GM19025 (cell line): Measurements from ENCODE around the gene GRID2.

Source experiments
- ATAC-seq: cut with Tn5 transposase; IDR thresholded peaks from one replicate; pipeline ENCODE4 v1.9.1; 2021; ENCODE audit warnings: mild to moderate bottlenecking, low read depth, moderate library complexity; ENCODE audit not compliant: unreplicated experiment

The GRID2 gene

DNA sequence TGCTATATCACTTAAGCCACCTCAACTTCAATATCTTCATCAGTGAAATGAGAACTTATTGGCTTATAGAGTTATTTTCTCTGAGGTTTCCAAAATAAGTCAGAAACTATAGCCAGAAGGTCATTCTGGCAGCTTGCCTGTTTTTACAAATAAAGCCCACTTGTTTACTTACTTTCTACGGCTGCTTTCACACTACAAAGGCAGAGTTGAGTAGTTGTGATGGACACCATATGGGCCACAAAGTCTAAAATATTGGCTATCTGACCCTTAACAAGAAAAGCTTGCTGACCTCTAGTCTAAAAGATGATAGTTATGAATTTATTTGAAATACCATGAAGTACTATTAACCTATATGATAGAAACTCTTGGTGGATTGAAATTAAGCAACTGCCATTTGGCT, 1457.5 kb downstream of the GRID2 start:
- no peak for ATAC-seq

DNA sequence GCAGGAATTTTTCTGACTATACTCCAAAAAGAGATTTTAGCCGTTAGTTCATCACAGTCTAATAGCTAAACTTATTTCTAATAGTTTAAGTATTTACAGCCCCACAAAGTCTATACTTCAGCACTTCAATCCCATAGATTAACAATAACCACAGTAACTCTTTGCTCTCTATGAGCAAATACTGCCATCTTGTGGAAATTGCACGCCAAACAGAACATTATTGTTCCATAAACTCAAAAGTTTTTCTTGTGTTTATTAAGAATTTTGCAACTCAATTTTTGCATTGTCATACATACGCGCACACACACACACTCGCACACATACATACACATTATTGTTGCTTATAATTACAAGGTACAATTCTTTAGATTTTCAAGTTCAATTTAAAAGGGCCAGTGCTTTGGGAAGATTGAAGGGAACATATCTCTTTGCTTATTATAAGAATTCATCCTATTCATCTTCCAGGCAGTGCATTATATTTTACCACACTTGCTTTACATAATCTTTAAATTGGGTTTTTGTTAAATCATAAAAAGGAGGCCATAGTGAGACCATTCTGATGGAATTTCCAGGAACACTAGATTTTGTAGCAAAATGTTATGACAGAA, 1461.0 kb downstream of the GRID2 start:
- ATAC-seq = peak; percentile 63

DNA sequence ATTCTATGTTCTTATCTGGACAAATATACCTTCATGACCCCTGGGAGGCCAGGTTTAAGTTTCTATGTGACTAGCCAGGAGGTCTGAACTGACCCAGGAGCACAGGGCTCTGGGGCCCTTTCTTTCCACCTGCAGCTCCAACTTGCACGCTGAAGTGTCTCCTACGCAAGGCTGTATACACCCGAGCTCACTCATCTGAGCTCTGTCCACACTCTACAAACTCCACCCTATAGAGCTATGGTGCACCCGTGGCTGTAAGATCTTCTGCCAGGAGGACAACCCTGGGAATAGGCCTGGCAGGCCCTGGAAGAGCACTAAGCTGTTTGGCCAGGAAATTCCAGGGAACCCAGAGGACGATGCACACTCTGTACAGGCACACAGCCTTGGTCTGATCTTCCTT, 1464.2 kb downstream of the GRID2 start:
- ATAC-seq = no peak

DNA sequence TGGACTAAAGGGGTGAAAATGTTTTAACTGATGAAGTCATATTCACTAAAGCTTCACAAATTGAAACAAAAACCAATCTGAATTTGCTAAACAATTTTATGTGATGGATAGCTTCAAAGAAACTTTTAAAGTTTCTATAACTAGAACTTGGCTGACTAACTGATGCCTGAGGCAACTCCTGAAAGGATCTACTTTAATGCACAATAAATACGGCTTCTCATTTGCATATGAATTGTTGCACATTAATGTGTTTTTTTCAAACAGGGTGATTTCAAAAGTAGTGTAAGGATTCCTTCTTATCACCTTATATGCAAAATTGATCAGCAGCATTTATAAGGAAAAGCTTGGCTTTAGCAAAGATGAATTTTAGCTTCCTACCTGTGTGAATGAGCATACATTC, 1466.4 kb downstream of the GRID2 start:
- no peak for ATAC-seq

DNA sequence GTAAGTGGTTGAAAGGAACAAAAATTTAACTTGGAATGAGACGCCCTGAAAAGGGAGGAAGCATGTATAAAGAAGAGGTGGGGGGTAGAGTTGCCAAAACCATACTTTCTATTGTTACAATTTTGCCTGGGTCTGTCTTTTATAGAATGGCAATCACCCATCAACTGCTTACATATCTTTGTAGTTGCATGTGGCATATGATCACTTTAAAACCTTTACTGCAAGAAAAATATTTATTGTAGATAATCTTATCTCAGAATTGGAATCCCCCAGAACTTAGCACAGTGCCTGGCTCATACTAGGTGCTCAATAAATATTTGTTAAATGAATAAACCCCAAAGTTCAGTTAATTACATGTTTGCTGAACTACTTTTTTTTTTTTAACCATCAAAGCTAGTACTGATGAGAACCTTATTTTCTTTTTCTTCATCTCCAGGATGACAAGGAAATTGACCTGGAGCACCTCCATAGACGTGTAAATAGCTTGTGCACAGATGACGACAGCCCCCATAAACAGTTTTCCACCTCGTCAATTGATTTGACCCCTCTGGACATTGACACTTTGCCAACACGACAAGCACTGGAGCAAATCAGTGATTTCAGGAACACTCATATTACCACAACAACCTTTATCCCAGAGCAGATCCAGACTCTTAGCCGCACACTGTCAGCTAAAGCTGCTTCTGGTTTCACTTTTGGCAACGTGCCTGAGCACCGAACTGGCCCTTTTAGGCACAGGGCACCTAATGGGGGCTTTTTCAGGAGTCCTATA, 1468.1 kb downstream of the GRID2 start:
- ATAC-seq = no peak

DNA sequence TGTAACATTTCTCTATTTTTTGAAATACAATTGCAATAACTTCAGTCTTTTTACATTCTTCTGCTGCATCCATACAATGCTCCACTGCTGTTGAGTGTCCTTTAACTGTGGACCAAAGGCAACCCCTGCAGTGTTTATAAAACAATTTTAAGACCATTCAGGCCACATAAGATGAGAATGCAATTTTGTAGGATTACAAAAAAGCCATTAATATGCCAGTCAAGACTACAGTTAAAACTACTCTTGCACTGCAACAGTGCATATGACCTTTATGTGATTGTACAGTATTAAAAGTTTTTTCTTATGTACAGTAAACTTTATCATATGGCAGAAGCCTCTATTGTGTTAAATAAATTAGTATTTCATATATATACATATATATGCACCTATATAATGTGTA, 1469.1 kb downstream of the GRID2 start:
- ATAC-seq = no peak

DNA sequence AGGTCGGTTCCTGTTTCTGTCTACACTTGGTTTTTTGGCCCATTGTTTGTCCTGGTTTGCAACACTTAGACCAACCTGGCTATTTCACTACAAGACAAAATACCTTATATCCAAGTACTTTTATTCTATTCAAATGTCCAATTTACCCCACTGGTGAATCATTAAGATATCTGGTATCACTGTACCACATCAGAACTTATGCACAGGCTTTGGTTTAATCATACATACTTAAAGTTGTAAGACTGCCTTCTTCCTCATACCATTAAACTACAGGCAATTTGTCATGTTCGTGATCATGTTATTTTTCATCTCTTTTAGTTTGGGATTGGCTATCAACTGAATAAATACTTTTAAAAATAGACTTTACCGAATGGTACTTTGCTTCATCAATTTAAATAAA, 1471.8 kb downstream of the GRID2 start:
- no peak for ATAC-seq

DNA sequence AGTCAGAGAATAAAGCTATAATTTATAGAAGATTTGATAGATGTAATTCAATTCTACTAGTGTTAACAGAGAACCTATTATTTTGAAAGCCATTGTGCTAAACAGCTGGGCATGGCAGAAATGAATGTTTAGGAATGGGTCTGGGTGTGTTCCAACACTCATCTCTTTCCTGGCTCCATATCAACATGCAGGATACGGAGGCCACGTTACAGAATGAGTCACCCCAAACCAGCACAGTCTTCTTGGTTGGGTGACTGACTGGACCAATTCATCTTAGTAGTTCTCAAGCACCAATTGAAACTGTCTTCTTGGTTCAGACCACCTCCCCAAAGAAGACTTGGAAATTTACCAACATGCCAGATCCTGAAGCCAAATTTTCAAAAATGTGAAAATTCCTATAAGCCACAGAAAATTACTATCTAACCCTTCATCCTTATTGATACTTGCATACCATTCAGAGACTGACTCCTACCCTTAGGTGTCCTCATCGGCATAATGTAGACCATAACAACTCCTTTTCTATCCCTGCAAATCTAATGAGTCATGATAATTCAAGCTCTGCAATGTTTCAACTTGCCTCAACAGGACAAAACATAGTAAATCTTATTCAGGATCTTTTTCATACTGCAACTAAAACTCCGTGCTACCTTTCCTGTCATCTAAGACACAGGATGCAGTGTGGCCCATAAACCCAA, 1472.8 kb downstream of the GRID2 start:
- ATAC-seq = no peak

DNA sequence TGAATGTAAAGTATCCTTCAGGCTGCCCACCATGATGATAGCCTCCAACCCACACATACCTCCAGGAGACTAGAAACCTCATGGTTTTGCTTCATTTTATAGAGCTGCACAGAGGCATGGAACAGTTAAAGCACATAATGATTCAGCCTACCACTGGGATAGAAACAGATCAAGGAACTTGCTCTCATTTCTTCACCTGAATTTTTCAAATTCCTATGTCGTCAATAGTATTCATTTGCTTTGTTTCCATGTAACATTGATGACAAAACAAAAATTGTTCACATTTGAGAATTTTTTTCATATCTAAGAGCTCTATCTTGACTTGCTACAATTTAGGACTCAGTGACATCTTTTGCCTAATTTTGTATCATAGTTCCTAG, 1473.3 kb downstream of the GRID2 start:
- ATAC-seq = no peak

DNA sequence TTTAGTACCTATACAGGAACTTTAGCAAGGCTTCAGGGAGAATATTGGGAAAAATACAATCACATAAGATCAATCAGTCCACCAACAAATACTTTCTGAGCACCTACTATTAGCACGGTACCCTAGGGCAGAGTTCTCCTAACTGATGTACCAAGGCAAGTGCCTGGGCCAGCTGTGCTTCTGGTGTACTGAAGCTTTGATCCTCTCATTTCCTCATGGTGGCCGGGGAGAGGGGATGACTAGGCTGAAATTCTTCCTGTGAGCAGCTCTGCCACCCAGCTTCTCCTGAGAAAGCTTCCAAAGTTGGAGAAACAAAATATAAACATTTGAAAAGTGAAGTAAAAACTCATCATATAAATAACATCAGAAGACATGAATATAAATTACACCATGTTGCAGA, 1475.5 kb downstream of the GRID2 start:
- no peak for ATAC-seq

DNA sequence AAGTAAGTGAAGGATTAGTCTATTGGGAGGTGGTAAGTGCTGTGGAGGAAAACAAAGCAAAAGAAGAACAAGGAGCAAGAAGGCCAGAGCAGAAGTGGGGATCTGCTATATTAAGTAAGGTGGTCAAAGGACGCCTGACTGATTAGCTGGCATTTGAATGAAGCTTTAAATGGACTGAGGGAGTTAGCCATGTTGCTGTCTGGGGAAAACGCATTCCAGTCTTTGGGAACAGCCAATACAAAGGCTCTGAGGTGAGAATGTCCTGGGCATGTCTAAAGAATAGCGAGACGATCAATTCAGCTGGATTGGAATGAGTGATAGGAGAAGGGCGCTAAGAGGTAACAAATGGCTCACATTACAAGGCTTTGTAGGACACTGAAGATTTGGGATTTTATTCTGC, 1476.3 kb downstream of the GRID2 start:
- ATAC-seq = no peak

DNA sequence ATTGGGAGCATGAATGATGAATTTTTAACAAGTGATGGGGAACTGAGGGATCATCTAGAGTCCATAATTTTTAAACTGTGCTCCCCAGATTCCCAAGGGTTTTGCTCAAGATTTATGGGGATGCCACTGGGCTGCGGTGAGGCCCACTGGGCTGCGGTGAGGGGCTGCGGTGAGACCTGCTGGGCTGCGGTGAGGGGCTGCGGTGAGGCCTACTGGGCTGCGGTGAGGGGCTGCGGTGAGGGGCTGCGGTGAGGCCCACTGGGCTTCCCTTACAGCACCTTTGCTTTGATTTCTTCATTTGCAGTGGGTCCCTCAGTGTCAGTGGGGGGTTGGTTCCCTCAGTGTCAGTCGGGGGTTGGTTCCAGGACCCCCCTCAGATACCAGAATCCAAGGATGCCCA, 1477.4 kb downstream of the GRID2 start:
- ATAC-seq = no peak

DNA sequence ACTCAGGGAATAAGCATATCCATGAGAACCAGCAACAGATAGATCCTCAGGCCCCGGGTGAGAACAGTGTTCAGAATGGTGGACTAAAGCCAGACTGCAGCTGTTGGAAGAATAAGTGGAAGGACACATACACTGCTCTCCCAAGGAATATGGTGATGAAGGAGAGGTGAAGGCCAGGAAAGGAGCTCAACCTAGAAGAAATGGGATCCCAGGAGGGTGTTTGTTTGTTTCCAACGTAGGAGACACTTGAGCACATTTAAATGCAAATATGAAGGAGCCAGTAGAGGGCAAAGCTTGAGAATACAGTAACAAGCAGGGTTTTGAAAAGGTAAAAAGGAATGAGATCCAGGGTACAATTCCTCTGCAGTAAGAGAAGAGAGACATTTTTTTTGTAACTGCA, 1482.4 kb downstream of the GRID2 start:
- no peak for ATAC-seq

DNA sequence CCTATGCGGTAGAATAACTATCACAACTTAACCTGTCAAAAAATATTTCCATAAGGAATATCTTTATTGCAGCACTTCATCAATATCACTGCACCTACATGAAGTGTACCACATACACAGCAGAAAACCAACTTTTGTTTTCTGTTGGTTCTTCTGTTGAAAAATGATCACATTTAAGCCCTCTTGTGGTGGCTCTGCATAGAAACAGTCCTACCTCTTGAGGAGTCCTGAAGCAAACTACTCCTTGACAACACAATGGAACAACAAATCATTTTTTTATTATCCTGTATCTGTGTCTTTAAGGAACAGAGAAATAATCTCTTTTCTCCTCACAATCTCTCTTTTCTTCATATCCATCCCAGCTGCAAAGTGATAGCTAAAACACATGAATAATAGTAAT, 1484.9 kb downstream of the GRID2 start:
- no peak for ATAC-seq

DNA sequence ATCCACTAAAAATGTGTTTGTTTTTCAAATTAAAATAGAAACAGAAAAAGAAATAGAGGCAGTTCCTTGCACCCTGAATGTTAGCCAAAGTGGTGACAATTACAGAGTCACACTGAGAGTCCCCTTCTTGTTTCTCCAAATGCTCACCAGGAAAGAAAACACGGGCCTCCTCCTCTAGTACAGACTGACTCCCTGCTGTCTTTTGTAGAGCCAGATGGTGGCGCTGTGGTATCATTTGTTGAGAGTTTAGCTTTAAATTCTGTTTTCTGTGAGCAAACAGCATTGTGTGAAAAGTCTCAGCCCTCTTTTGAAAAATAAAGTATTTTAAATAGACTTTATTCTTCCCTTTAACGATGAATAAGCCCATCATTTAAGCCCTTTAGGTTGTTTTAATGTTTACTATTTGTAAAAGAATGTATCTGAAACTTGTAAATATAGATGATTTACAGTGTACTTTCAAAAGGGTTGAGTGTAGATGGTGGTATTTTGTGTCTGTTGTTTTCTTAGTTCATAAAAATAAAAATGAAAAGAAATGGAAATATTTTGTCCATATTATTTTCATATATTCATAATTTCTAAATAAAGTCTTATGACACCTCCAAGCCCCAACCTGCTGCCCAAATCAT, 1487.9 kb downstream of the GRID2 start:
- ATAC-seq = peak; percentile 71

DNA sequence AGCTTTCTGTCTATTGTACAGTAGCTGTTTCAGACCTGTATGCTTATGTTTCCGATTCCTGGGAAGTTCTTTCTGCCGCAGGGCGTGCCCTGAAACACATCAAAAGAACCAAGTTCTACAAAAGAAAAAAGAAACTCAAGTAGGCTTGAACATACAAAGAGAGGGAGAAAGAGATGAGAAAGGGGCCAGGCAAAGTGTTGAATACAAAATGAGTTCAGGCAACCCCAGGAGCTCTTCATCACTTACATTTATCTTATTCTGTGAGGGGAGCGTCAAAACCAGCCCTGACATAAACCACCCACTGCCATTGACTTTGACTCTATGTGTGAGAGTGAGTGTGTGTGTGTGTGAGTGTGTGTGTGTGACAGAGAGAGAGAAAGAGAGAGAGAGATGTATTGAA, 1498.3 kb downstream of the GRID2 start:
- ATAC-seq = no peak

DNA sequence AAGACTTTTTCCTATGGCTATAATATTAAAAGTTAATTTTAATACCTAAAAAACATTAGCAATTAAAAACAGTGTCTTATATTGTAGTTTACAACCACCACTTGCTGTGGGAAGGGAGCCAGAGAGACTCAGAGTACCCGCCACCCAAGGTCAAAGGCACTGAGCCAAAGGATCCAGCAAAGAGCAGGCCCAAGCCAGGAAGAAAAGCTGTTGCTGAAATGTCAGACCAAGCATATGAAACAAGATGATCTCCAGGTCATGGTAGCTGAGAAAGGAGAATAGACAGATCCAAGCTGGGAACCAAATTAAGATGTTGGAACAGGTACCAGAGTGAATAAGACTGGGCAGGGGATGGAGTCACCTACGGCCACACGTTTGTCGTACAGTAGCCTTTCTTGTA, 1506.0 kb downstream of the GRID2 start:
- no peak for ATAC-seq

DNA sequence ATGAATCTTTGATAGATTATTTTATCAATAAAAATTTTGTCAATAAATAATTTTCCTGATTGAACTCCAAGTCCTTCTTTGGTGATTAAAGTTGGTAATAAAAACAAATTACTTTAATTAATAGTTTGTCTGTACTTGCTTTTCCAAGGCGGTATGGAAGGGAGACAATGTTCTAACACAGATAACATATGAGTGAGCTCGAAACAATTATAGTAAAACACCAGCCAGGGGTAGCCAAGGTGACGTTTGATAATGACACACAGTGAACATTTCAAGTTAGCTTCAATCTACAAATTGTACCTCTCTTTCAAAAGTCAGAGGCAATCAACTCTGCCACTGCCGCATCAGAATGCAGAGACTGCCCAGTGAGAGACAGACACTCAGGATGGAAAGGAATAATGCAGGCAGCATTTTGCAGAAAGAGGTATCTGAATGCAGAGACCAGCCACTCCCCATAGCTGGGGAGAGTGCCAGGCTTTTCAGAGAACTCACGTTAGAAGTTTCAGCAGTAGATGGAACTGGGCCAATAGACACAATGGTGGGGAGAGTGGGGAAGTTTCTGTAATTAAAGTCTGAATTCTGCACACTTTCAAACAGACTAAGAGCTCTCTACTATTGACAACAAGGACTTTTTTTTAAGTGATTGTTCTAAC, 1506.7 kb downstream of the GRID2 start:
- ATAC-seq = no peak

DNA sequence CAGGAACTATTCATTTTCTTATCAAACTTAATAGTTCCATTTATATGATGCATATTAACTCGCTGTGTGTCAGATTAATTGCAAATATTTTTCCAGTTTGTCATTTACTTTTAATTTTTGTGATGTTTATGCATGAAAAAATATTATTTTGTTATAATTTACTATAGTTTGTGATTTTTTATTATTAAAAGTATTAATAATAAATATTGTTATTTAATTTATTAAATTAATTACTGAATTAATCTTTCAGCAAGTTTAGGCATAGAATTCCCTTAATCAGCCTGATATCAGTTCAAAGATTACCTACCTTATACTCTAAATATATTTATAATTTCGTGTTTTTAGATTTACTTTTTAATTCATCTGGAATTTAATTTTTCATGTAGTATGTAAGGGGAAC, 1509.3 kb downstream of the GRID2 start:
- no peak for ATAC-seq

DNA sequence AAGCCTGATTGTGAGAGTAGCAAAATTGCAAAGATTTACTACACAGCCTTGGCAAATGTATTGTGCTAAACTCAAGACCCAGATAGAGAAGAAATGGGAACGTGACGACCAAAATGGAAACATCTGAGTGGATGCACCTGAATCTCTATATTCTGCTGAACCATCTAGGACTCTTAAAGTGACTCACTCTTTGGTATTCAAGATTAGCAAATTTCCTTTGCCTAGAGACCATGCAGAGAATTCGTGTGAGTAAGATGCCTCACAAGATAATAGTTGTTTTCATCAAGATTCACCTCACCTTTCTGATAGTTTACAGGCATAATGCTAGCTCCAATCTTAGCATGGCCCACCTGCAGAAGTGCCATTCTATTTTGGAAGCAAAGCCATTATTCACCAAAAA, 1510.4 kb downstream of the GRID2 start:
- ATAC-seq = no peak

DNA sequence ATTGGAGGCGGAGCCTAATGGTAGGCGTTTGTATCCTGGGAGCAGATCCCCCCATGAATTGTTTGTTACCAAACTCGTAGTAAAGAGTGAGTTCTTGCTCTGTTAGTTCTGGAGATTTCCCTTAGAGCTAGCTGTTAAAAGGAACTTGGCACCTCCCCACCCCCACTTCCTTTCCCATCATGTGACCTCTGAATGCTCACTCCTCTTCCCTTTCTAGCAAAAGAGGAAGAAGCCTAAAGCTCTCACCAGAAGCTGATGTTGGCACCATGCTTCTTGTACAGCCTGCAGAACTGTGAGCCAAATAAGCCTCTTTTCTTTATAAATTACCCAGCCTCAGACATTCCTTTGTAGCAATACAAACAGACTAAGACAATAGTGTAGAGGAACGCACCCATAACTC, 1511.0 kb downstream of the GRID2 start:
- no peak for ATAC-seq
